Breast epithelium (tissue), 4 donors: ENCODE measurements around the gene KCNC3. TPM values are rescaled to one million over a fixed set of nuclear protein-coding genes. Genes with fewer than 3 reads are reported as not detected.

Experiments
- DNase-seq, 2 donors: peaks; one replicate each; pipeline ENCODE4 v3.0.0-alpha.2; 2019; ENCODE audit warnings: low spot score in 2 of 2
- H3K27ac ChIP-seq, 2 donors: fragments of 200-600 bp; sonication (generic) in 1 of 2; one replicate each; pipeline ENCODE4 v1.5.1; 2016 to 2019; ENCODE audit warnings: mild to moderate bottlenecking in 1 of 2
- H3K27me3 ChIP-seq, 2 donors: fragments of 200-600 bp; sonication (generic) in 1 of 2; one replicate each; pipeline versions ENCODE4 v1.5.1 to v1.6.0; 2017 to 2019; ENCODE audit warnings: control low read depth in 1 of 2, mild to moderate bottlenecking in 1 of 2
- H3K36me3 ChIP-seq: fragments of 200-600 bp; one replicate; pipeline ENCODE4 v1.5.1; 2019
- H3K4me1 ChIP-seq, 2 donors: fragments of 200-600 bp; sonication (generic); one replicate each; pipeline ENCODE4 v1.5.1; 2016 to 2019; ENCODE audit warnings: control low read depth in 1 of 2
- H3K4me3 ChIP-seq, 3 donors: fragments of 200-600 bp; sonication (generic); 1 replicate in 2 of 3; 2 replicates in 1 of 3; pipeline ENCODE4 v1.5.1; 2016 to 2019; ENCODE audit warnings: mild to moderate bottlenecking in 3 of 3, moderate library complexity in 2 of 3
- H3K9me3 ChIP-seq, 2 donors: fragments of 200-600 bp; sonication (generic) in 1 of 2; one replicate each; pipeline ENCODE4 v1.5.1; 2016 to 2019; ENCODE audit warnings: control low read depth in 1 of 2
- POLR2A ChIP-seq: fragments of 450-650 bp; IDR thresholded peaks from one replicate; pipeline ENCODE4 v1.6.1; 2016; ENCODE audit warnings: antibody characterized with exemption, mild to moderate bottlenecking, moderate library complexity
- POLR2AphosphoS5 ChIP-seq, 3 donors: sonication (generic); formaldehyde crosslinking; IDR thresholded peaks; one replicate each; pipeline ENCODE4 v1.6.1; 2017; ENCODE audit warnings: antibody characterized with exemption in 3 of 3
- intact Hi-C: fragments of 100-400 bp; cut with DNase I; formaldehyde crosslinking; loops from one replicate; pipeline ENCODE4 v1.15.1; 2023; ENCODE audit warnings: low total_unique reads
- total RNA-seq, 3 donors: library from RNA; depleted of rRNA; stranded (reverse); fragments of >200 nt; gene quantifications; one replicate each; pipeline ENCODE4 v1.1.0, GENCODE V29; 2016
- TF ChIP-seq, protein P1 (sequence below), 3 donors: fragments of 450-650 bp; IDR thresholded peaks; one replicate each; pipeline ENCODE4 v1.5.1; 2016 to 2017; ENCODE audit warnings: antibody characterized with exemption in 3 of 3, mild to moderate bottlenecking in 3 of 3, moderate library complexity in 3 of 3

KCNC3 gene
- total RNA-seq, 3 donors from 2014 or later: 0.32 to 3.7 (median 1.6) TPM

DNA sequence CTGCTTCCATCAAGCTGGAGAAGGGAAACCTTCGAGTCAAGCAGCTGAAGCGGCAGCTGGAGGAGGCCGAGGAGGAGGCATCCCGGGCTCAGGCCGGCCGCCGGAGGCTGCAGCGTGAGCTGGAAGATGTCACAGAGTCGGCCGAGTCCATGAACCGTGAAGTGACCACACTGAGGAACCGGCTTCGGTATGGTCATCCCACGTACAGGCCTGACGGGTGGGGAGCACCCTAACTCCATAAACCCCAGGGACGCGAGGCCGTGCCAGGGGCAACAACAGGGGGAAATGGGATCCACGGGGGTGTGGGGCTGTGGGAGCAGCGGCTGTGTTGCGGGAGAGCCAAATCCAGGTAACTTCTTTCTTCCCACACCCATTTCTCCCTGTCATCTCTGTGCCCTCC is 20.2 kb downstream of the KCNC3 start:
- Histone ChIP-seq H3K27ac (no peak overlapping the region), H3K36me3 (no peaks in the 10 kb centered on the region), H3K4me3 (no peak overlapping the region), H3K27me3 (peaks cover 0 to 31% of the 10 kb centered on the region in 2 donors), H3K9me3 (peaks cover 11 to 18% of the 10 kb centered on the region in 2 donors), H3K4me1 (no peaks in the 10 kb centered on the region)
- DNase-seq: no peak
- intact Hi-C loops: no loop called here
- TF ChIP-seq POLR2A: no peak
- TF ChIP-seq POLR2AphosphoS5 (IDR thresholded peaks at IDR 0.05): no peak
- TF ChIP-seq, protein P1, sequence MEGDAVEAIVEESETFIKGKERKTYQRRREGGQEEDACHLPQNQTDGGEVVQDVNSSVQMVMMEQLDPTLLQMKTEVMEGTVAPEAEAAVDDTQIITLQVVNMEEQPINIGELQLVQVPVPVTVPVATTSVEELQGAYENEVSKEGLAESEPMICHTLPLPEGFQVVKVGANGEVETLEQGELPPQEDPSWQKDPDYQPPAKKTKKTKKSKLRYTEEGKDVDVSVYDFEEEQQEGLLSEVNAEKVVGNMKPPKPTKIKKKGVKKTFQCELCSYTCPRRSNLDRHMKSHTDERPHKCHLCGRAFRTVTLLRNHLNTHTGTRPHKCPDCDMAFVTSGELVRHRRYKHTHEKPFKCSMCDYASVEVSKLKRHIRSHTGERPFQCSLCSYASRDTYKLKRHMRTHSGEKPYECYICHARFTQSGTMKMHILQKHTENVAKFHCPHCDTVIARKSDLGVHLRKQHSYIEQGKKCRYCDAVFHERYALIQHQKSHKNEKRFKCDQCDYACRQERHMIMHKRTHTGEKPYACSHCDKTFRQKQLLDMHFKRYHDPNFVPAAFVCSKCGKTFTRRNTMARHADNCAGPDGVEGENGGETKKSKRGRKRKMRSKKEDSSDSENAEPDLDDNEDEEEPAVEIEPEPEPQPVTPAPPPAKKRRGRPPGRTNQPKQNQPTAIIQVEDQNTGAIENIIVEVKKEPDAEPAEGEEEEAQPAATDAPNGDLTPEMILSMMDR (IDR thresholded peaks at IDR 0.05): no peak

DNA sequence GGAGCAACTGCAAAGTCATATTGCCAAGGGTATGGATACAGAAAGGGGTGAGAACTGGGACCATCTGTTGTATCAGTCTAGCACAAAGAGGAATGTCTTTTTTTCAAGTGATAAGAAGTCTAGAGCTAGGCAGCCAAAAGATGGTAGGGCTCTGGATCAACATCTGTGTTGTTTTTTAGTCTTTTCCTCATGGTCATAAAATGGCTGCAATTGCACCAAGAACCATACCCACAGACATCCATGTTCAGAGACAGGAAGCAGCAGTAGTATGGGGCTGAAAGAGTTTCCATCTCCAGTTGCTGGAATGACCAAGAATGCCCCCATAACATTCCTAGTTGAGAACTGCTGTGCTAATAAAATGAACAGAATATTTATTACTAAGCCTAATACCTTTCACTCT is 25.6 kb downstream of the KCNC3 start:
- no peaks in the 10 kb centered on the region for H3K4me1 ChIP-seq
- no peak overlapping the region for H3K4me3 ChIP-seq
- H3K27ac ChIP-seq: no peak overlapping the region
- no peaks in the 10 kb centered on the region for H3K36me3 ChIP-seq
- DNase-seq: no peak
- peaks cover 11 to 18% of the 10 kb centered on the region in 2 donors for H3K9me3 ChIP-seq
- H3K27me3 ChIP-seq: no peaks in the 10 kb centered on the region
- TF ChIP-seq POLR2A (no peak), POLR2AphosphoS5 (IDR thresholded peaks at IDR 0.05) (no peak)
- TF ChIP-seq, protein P1 (IDR thresholded peaks at IDR 0.05): no peak
- intact Hi-C loops: no loop called here

DNA sequence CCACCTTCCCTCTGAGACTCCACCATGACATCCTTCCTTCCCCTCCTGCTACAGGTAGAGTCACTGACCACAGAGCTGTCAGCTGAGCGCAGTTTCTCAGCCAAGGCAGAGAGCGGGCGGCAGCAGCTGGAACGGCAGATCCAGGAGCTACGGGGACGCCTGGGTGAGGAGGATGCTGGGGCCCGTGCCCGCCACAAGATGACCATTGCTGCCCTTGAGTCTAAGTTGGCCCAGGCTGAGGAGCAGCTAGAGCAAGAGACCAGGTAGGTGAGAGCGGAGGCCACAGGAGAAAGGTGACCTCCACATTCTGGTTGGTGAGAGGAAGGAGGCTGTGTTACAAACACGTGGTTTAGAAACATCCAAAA is 27.6 kb downstream of the KCNC3 start:
- Histone ChIP-seq H3K27me3 (no peaks in the 10 kb centered on the region), H3K36me3 (no peaks in the 10 kb centered on the region), H3K4me3 (no peak overlapping the region), H3K9me3 (peaks cover 0 to under 1% of the 10 kb centered on the region in 2 donors), H3K4me1 (no peaks in the 10 kb centered on the region), H3K27ac (no peak overlapping the region)
- no peak for DNase-seq
- intact Hi-C loops: no loop called here
- TF ChIP-seq POLR2A (no peak), POLR2AphosphoS5 (IDR thresholded peaks at IDR 0.05) (no peak)
- TF ChIP-seq, protein P1 (IDR thresholded peaks at IDR 0.05): no peak

DNA sequence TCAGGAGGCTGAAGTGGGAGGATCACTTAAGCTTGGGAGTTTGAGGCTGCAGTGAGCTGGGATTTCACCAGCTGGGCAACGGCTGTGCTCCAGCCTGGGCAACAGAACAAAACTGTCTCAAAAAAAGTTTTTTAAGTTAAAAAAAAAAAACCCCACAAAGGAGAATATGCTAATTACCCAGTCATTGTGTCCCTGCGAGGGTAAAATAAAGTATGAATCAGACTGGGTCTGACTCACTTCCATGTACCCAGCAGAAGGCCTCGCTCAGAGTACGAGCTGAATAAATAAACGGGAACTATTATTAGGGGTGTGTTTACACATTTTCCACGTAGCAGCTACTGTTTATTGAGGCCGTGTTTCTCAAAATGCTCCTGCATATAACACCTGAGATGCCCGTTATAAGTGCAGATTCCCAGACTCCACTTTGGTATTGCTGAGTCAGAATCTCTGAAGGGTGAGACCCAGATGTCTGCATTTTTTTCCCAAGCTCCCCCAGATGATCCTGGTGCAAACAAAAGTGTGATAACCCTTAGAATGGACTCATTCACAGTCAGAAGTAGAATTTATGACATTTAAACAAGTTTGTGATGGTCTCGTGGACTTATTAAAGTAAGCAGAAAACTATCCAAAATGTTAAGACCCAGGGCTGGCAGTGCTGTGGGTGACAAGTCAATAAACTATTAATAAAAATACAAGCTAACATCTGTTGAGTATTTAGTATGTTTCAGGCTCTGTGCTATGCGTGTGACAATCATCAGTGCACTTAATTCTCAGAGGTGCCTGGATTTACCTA is 28.2 kb downstream of the KCNC3 start:
- no peaks in the 10 kb centered on the region for H3K36me3 ChIP-seq

DNA sequence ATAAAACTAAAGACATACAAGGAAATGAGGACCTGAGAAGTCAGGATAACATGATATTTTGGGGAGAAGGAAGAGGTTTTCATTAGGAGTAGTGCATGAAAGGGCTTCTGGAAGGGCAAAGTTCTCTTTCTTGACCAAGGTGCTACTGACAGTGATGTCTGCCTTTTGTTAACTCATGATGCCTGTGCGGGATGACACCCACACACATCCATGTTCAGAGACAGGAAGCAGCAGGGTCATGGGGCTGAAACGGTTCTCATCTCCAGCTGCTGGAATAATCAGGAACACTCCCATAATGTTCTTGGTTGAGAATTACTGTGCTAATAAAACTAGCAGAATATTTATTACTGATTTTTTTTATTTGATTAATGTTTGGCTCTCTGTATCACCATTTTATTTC is 29.1 kb downstream of the KCNC3 start:
- no peak for DNase-seq
- H3K9me3 ChIP-seq: no peaks in the 10 kb centered on the region
- intact Hi-C loops: no loop called here
- H3K4me3 ChIP-seq: no peak overlapping the region
- TF ChIP-seq, protein P1 (IDR thresholded peaks at IDR 0.05): no peak
- TF ChIP-seq POLR2A (no peak), POLR2AphosphoS5 (IDR thresholded peaks at IDR 0.05) (no peak)
- H3K36me3 ChIP-seq: no peaks in the 10 kb centered on the region
- no peaks in the 10 kb centered on the region for H3K27me3 ChIP-seq
- no peaks in the 10 kb centered on the region for H3K4me1 ChIP-seq
- H3K27ac ChIP-seq: no peak overlapping the region

More for the DNA sequence above, 28.2 kb downstream of the KCNC3 start:
- TF ChIP-seq POLR2A (no peak), POLR2AphosphoS5 (IDR thresholded peaks at IDR 0.05) (no peak)
- TF ChIP-seq, protein P1 (IDR thresholded peaks at IDR 0.05): no peak
- Histone ChIP-seq H3K4me1 (no peaks in the 10 kb centered on the region), H3K27ac (no peak overlapping the region), H3K4me3 (no peak overlapping the region), H3K9me3 (no peaks in the 10 kb centered on the region), H3K27me3 (no peaks in the 10 kb centered on the region)
- no peak for DNase-seq
- intact Hi-C loops: no loop called here
